Epidermal melanocyte (primary cell): ENCODE measurements around the gene AUTS2.

Experiments
- DNase-seq: peaks from one replicate; pipeline ENCODE4 v3.0.0; 2011; ENCODE audit warnings: low spot score; ENCODE audit not compliant: insufficient read length

Gene AUTS2

GRCh38 chr7:69684369-69685292, 86.4 kb downstream of the AUTS2 start:
- no peak for DNase-seq

GRCh38 chr7:69685293-69685631, 87.0 kb downstream of the AUTS2 start:
- DNase-seq = no peak

DNA sequence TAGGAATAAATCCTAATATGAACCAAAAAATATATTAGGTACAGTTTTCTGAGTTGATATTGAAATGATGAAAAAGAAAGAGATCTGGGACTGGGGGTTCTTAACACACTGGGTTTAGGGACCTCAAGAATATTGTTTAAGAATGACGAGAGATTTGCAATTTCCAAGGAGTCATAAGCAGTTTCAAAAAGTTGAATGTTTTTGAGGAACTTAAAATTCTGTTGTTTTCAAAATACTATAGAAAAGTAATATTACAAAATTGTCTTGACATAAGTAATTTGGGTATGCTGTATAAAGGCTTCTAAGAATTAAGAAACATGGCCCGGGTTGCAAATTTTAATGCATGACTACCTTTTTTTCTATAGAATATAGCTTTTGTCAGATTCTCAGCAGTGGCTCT, 88.1 kb downstream of the AUTS2 start:
- no peak for DNase-seq

DNA sequence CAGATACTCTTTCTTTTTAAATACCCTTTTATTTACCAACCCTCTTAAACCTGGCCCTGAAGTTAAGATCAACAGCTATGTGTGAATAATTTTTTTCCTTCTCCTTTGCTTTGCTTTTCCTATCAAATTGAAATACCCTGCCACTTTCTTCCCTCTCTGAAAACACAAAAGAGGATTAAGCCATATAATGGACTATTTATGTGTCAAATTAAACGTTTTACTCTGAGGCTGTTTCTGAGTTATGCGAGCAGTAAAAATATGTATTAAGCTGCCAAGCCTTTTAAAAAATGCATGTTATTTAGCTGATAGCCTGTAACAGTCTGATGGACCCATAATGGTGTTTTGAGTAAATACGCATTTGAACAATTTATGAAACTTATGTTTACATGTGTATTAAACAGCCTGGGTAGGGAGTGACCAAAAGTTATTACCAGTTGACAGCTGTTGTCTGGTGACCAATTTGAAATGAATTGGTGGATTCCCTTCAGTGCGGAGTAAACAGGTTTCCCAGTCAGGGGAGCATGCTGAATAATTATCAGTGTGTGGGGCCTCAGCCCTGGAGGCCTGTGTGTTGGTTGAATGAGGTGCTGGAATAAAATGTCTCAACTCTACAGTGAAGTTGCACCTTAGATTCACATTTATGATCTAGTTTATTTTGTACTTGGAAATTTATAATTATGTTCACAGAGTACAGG, 89.6 kb downstream of the AUTS2 start:
- no peak for DNase-seq

- DNase-seq = no peak
These were observed 92.1 kb downstream of the AUTS2 start for GRCh38 chr7:69690329-69690728.

DNA sequence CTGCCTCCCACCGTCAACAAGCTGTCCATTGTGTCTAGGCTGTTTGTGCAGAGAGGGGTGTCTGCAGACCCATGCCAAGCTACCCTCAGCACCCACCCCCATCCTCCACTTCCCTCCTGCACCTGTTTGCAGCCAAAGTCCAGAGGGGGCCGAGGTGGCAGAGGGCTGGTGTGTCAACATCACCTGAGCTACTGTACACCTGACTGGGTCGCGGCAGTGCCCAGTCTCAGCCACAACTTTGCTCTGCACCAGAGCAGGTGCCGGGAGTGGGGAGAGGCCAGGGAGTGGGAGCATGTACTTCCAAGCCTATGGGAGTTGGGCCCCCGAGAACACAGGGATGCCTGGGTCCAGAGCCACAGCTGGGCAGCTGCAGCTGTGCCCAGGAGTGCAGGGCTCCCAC, 93.1 kb downstream of the AUTS2 start:
- DNase-seq = no peak

GRCh38 chr7:69691734-69692133, 93.5 kb downstream of the AUTS2 start:
- no peak for DNase-seq

DNA sequence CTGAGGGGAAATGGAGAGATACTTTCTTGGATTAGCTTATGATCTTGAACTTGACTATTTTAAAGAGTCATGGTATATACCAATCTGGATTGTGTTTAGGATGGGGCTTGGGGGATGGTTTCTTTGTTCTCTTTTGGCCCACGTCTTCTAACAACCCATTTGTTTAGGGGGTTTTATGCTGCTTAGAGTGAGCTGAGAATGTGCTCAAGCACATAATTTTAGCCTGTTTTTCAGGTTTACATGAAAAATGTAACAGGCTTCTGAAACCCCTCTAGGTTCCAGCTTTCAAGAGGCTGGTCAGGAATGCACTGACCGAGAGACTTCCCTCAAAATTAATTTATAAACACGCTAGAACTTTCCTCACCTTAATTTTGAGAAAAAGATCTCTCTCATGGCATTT, 94.3 kb downstream of the AUTS2 start:
- no peak for DNase-seq

GRCh38 chr7:69693042-69693441, 94.8 kb downstream of the AUTS2 start:
- DNase-seq = no peak

GRCh38 chr7:69696054-69696591, 97.8 kb downstream of the AUTS2 start:
- DNase-seq = no peak

- DNase-seq = no peak
These were observed 98.7 kb downstream of the AUTS2 start for GRCh38 chr7:69696686-69697685.

- no peak for DNase-seq
These were observed 100.0 kb downstream of the AUTS2 start for GRCh38 chr7:69698109-69698825.

GRCh38 chr7:69699931-69700330, 101.7 kb downstream of the AUTS2 start:
- DNase-seq = no peak

DNA sequence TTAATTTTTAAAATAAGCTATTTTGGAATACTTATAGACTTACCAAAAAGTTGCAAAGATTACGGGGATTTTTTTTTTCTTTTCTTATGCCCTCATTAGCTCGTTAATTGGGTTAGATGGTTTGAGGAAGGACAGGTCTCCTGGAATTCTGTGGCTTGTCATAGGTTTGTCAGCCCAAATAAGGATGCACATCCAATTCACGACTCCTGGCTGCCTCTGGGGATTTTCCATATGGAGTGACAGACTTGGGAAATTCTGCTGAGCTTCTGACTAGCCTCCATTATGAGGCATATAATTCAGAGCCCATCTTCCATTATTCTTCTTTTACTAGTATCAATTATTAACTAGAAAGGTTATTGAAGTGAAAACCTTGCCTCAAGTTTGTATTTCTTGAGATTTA, 102.1 kb downstream of the AUTS2 start:
- no peak for DNase-seq

DNA sequence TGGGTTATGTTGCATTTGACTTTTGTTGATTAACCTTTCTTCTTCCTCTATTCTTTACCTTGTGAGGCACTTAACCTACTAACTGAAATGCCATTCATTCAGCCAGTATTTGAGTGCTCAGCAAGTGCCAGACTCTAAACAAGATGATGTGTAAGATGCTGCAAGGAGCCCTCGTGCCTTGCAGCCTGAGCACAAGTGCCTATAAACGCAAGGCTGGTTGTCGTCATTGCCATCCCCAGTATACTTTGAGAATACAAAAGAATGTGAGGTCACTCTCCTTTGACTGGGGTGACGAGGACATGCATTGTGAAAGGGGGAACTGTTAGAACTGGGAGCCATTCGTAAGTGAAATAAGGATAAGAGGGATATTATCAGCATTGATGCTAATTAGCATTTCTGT, 103.0 kb downstream of the AUTS2 start:
- no peak for DNase-seq

DNA sequence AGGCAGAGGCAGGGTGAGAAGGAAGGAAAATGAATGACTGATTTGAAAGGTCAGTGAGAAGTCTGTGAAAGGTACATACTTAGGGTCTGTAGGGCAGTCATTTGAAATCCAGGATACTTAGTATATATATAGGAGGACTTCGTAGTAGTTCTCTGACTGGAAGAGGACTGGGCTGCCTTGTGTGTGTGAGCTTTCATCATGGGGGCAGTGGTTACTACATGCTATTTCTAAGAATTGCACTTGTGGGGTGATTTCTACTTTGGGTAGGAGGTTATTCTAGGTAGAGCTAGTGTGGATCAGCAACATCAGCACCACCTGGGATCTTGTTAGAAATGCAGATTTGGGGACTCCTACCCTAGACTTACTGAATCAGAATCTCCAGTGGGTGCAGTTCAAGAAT, 104.1 kb downstream of the AUTS2 start:
- DNase-seq = no peak

- no peak for DNase-seq
These were observed 104.8 kb downstream of the AUTS2 start for GRCh38 chr7:69703099-69703498.

DNA sequence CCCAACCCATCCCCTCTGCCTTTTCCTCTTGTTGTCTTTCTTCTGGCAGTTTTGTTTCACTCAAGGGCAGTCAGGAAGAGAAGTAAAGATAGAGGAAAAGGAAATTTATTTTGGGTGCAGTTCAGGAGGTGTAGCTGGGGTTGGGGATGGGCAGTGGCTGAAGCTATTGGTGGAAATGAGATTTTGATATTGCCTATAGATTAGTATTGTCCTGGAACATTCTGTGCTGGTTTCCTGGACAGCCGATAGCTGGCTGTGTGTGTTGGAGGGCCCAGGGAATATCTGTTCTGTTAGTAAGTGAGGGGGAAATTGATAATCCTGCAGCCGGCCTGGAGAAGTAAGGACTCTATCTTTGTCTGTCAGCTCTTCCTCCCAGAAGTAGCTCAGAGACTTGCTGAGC, 107.8 kb downstream of the AUTS2 start:
- no peak for DNase-seq

- DNase-seq = no peak
These were observed 110.6 kb downstream of the AUTS2 start for GRCh38 chr7:69708857-69709256.

- DNase-seq = no peak
These were observed 112.6 kb downstream of the AUTS2 start for GRCh38 chr7:69710768-69711438.
